OCI-LY7 (cell line): Measurements from ENCODE around the gene MACROD2. TPM values are rescaled to one million over a fixed set of nuclear protein-coding genes. Genes with fewer than 3 reads are reported as not detected.
A peak's percentile ranks its signal among the peaks of the same experiment; 100 is the strongest.

Source experiments
- BruUV-seq: library from RNA; stranded (reverse); fragments of 400-500 nt; replicated peaks from 2 replicates; lab custom pipeline; 2021; lab: Mats Ljungman, UMichigan
- CTCF ChIA-PET: fragments of 300-600 bp; sonication (Branson Sonifier 250); formaldehyde crosslinking; loops from one replicate; lab custom pipeline; 2022; ENCODE audit warnings: antibody characterized with exemption; ENCODE audit not compliant: unreplicated experiment; lab: Charles Lee
- POLR2A ChIA-PET: fragments of 300-600 bp; sonication (Branson Sonifier 250); formaldehyde crosslinking; loops from one replicate; lab custom pipeline; 2022; ENCODE audit warnings: antibody characterized with exemption; lab: Charles Lee
- DNase-seq: peaks from one replicate; pipeline ENCODE4 v3.0.0-alpha.2; 2015; ENCODE audit warnings: low spot score
- H2AFZ ChIP-seq: fragments of 200-600 bp; sonication (generic), shearing (Covaris generic); 2 replicates; pipeline ENCODE4 v1.6.1; 2014; ENCODE audit warnings: mild to moderate bottlenecking, antibody characterized with exemption, low read length, moderate library complexity
- H3K27ac ChIP-seq: fragments of 200-600 bp; sonication (generic); 2 replicates; pipeline ENCODE4 v1.5.1; 2014; ENCODE audit warnings: mixed run types, low read depth, mild to moderate bottlenecking, moderate library complexity, low read length, inconsistent platforms; ENCODE audit not compliant: poor library complexity, severe bottlenecking
- H3K36me3 ChIP-seq: fragments of 200-600 bp; sonication (generic); 2 replicates; pipeline ENCODE4 v1.6.1; 2014; ENCODE audit warnings: mild to moderate bottlenecking, antibody characterized with exemption, low read length, moderate library complexity, mixed read lengths; ENCODE audit not compliant: insufficient read depth
- H3K4me1 ChIP-seq: fragments of 200-600 bp; sonication (generic); 2 replicates; pipeline ENCODE4 v1.5.1; 2014; ENCODE audit warnings: mild to moderate bottlenecking, low read length; ENCODE audit not compliant: insufficient read depth, poor library complexity, severe bottlenecking
- H3K4me2 ChIP-seq: fragments of 200-600 bp; sonication (generic); 2 replicates; pipeline ENCODE4 v1.6.1; 2014; ENCODE audit warnings: mild to moderate bottlenecking, low read length
- H3K4me3 ChIP-seq: fragments of 200-600 bp; sonication (generic); 2 replicates; pipeline ENCODE4 v1.5.1; 2014; ENCODE audit warnings: mild to moderate bottlenecking, low read depth, low read length; ENCODE audit not compliant: poor library complexity, severe bottlenecking
- H3K79me2 ChIP-seq: fragments of 200-600 bp; sonication (generic); 2 replicates; pipeline ENCODE4 v1.6.1; 2016; ENCODE audit warnings: low read depth, mild to moderate bottlenecking, low read length, moderate library complexity, mixed read lengths; ENCODE audit not compliant: insufficient read depth
- H3K9me2 ChIP-seq: fragments of 200-600 bp; sonication (generic); 2 replicates; pipeline ENCODE4 v1.6.1; 2016; ENCODE audit warnings: mild to moderate bottlenecking, low read length, mixed read lengths; ENCODE audit not compliant: insufficient read depth
- H3K9me3 ChIP-seq: fragments of 200-600 bp; sonication (generic); 2 replicates; pipeline ENCODE4 v1.6.1; 2014; ENCODE audit warnings: mild to moderate bottlenecking, mixed run types, low read length, mixed read lengths
- H4K20me1 ChIP-seq: fragments of 200-600 bp; sonication (generic); 2 replicates; pipeline ENCODE4 v1.6.1; 2014; ENCODE audit warnings: mild to moderate bottlenecking, antibody characterized with exemption, low read length, moderate library complexity, mixed read lengths; ENCODE audit not compliant: insufficient read depth
- CTCF ChIP-seq: fragments of 200-600 bp; sonication (generic); conservative IDR thresholded peaks from 2 replicates; pipeline ENCODE4 v1.5.1; 2014; ENCODE audit warnings: mild to moderate bottlenecking, antibody characterized with exemption, low read length, moderate library complexity, mixed read lengths
- EZH2phosphoT487 ChIP-seq: fragments of 200-600 bp; sonication (generic); IDR thresholded peaks from 2 replicates; pipeline ENCODE4 v1.6.1; 2018; ENCODE audit warnings: low read depth, borderline replicate concordance, mild to moderate bottlenecking, mixed run types, antibody characterized with exemption, low read length, moderate library complexity, mixed read lengths
- intact Hi-C: fragments of 100-400 bp; cut with micrococcal nuclease; formaldehyde crosslinking; loops from one replicate; pipeline ENCODE4 v1.10.0; 2022; ENCODE audit not compliant: unreplicated experiment
- total RNA-seq, 2 experiments: library from RNA; depleted of rRNA in 1 of 2; stranded (reverse); fragments of >200 nt in 1 of 2; shearing (Covaris generic) in 1 of 2; gene quantifications; 2 replicates each; pipeline ENCODE4 v1.2.3, GENCODE V29; 2014 to 2022

The MACROD2 gene
- total RNA-seq, 2 experiments from 2014 or later: 0.09 to 4.5 TPM

DNA sequence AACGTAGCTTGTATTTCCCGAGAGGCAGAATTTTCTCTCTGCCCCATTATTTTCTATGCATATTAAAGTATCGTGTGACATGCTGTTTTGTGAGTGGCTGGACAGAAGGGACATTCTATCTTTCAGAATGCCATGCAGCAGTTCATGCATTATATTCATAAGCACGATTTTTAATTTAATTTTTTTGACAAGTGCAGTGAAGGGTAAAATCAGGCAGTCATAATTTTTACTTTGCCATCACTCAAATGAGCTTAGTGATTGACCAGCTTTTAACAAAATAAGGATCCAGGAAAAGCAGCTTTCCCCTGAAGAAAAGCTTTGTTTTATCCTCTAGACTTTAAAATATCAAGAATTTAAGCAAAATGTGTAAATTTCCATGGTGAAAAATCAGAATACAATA, 1904.7 kb downstream of the MACROD2 start:
- H2AFZ ChIP-seq: no peak overlapping the region
- intact Hi-C loops: loop anchor here (10.0 kb wide), 1 partner anchor 185 kb away; no protein-coding TSS in a partner anchor
- no TSS peak for BruUV-seq
- DNase-seq: no peak
- no peaks in the 10 kb centered on the region for H4K20me1 ChIP-seq
- no peaks in the 10 kb centered on the region for H3K36me3 ChIP-seq
- no peak overlapping the region for H3K4me2 ChIP-seq
- H3K4me3 ChIP-seq: no peak overlapping the region
- POLR2A ChIA-PET: interaction anchor here (0.6 kb wide), 1 partner anchor 59 kb away, joined by 3 read pairs; no protein-coding TSS in a partner anchor
- no peaks in the 10 kb centered on the region for H3K4me1 ChIP-seq
- H3K9me3 ChIP-seq: no peaks in the 10 kb centered on the region
- TF ChIP-seq EZH2phosphoT487 (no peak), CTCF (no peak)
- no peaks in the 10 kb centered on the region for H3K79me2 ChIP-seq
- no peaks in the 10 kb centered on the region for H3K9me2 ChIP-seq
- CTCF ChIA-PET: no interaction called here
- H3K27ac ChIP-seq: no peak overlapping the region

DNA sequence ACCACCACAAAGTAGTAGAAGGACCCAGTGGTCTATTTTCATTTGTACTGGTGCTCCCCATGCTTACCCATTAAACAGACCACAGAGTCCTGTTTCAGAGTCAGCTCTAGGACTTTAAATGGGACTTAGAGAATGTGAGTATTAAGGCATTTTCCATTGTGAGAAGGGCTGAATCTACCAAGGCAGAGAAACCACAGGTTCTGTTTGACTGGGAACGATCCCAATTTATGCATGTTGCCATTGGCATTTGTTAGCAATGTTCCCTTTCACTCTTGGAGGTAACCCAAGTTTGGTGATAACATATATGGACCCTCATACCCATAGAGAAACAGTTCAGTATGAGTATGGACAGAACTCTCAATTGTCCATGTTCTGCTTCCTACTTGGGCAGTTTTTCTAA, 1905.1 kb downstream of the MACROD2 start:
- Histone ChIP-seq H3K9me2 (no peaks in the 10 kb centered on the region), H3K9me3 (no peaks in the 10 kb centered on the region), H4K20me1 (no peaks in the 10 kb centered on the region), H3K4me2 (no peak overlapping the region), H3K36me3 (no peaks in the 10 kb centered on the region), H3K4me1 (no peaks in the 10 kb centered on the region), H3K4me3 (no peak overlapping the region), H3K79me2 (no peaks in the 10 kb centered on the region), H3K27ac (no peak overlapping the region), H2AFZ (no peak overlapping the region)
- DNase-seq: no peak
- BruUV-seq: no TSS peak
- CTCF ChIA-PET: no interaction called here
- POLR2A ChIA-PET: interaction anchor here (0.6 to 2.5 kb wide), 3 partner anchors 28 to 68 kb away, joined by 3 to 12 read pairs (median 3); no protein-coding TSS in a partner anchor
- TF ChIP-seq CTCF (no peak), EZH2phosphoT487 (no peak)
- intact Hi-C loops: no loop called here

GRCh38 chr20:15902493-15902892, 1907.2 kb downstream of the MACROD2 start:
- intact Hi-C loops: no loop called here
- no peaks in the 10 kb centered on the region for H3K4me1 ChIP-seq
- CTCF ChIA-PET: no interaction called here
- BruUV-seq: no TSS peak
- no peak overlapping the region for H2AFZ ChIP-seq
- TF ChIP-seq EZH2phosphoT487 (no peak), CTCF (peak; percentile 78)
- no peaks in the 10 kb centered on the region for H3K36me3 ChIP-seq
- peak; percentile 38 for DNase-seq
- no peaks in the 10 kb centered on the region for H3K9me3 ChIP-seq
- H3K27ac ChIP-seq: no peak overlapping the region
- H3K9me2 ChIP-seq: no peaks in the 10 kb centered on the region
- H4K20me1 ChIP-seq: no peaks in the 10 kb centered on the region
- no peak overlapping the region for H3K4me2 ChIP-seq
- H3K79me2 ChIP-seq: no peaks in the 10 kb centered on the region
- POLR2A ChIA-PET: interaction anchor here (0.6 to 2.5 kb wide), 2 partner anchors 26 to 103 kb away, joined by 3 to 12 read pairs; no protein-coding TSS in a partner anchor
- no peak overlapping the region for H3K4me3 ChIP-seq
